CD8-positive, alpha-beta memory T cell (primary cell): ENCODE measurements around the gene SS18L1. TPM values are rescaled to one million over a fixed set of nuclear protein-coding genes. Genes with fewer than 3 reads are reported as not detected.

Experiments
- CTCF ChIA-PET: fragments of 350-600 bp; sonication (Branson Sonifier 250); formaldehyde crosslinking; loops from one replicate; lab custom pipeline; 2021; ENCODE audit warnings: antibody characterized with exemption; lab: Charles Lee
- POLR2A ChIA-PET: fragments of 350-600 bp; sonication (Branson Sonifier 250); formaldehyde crosslinking; loops from one replicate; lab custom pipeline; 2021; ENCODE audit warnings: antibody characterized with exemption; lab: Charles Lee
- DNase-seq, 5 donors: peaks; one replicate each; pipeline versions ENCODE4 v3.0.0 to v3.0.0-alpha.2; 2020 to 2022; ENCODE audit warnings: mixed read lengths in 1 of 5
- H3K27ac ChIP-seq: one replicate; pipeline ENCODE4 v1.7.0; 2013; ENCODE audit warnings: low read depth, mild to moderate bottlenecking, low read length, moderate library complexity
- H3K27me3 ChIP-seq: 2 replicates; pipeline ENCODE4 v1.7.0; 2013; ENCODE audit warnings: low read length, mild to moderate bottlenecking; ENCODE audit not compliant: insufficient read depth, poor library complexity, severe bottlenecking
- H3K36me3 ChIP-seq: 2 replicates; pipeline ENCODE4 v1.7.0; 2013; ENCODE audit warnings: mild to moderate bottlenecking, low read length, moderate library complexity; ENCODE audit not compliant: insufficient read depth
- H3K4me1 ChIP-seq: 2 replicates; pipeline ENCODE4 v1.7.0; 2013; ENCODE audit warnings: mild to moderate bottlenecking, low read length, moderate library complexity; ENCODE audit not compliant: insufficient read depth
- H3K4me3 ChIP-seq: 2 replicates; pipeline ENCODE4 v1.7.0; 2013; ENCODE audit warnings: mild to moderate bottlenecking, low read length
- H3K9me3 ChIP-seq: 2 replicates; pipeline ENCODE4 v1.7.0; 2013; ENCODE audit warnings: mild to moderate bottlenecking, low read length
- H3K27ac Mint-ChIP-seq, 8 donors: one replicate each; pipeline ENCODE4 v1.8.0; 2020 to 2021; ENCODE audit warnings: mixed read lengths in 8 of 8, mild to moderate bottlenecking in 6 of 8, inconsistent platforms in 3 of 8, moderate library complexity in 3 of 8
- H3K27me3 Mint-ChIP-seq, 2 donors: one replicate each; pipeline ENCODE4 v1.8.0; 2020 to 2021; ENCODE audit warnings: mixed read lengths in 2 of 2, mild to moderate bottlenecking in 1 of 2, moderate library complexity in 1 of 2
- H3K36me3 Mint-ChIP-seq, 3 donors: one replicate each; pipeline ENCODE4 v1.8.0; 2020 to 2021; ENCODE audit warnings: mixed read lengths in 3 of 3, inconsistent platforms in 1 of 3, mild to moderate bottlenecking in 1 of 3
- H3K4me1 Mint-ChIP-seq, 3 donors: one replicate each; pipeline ENCODE4 v1.8.0; 2020 to 2021; ENCODE audit warnings: mixed read lengths in 3 of 3, inconsistent platforms in 1 of 3, mild to moderate bottlenecking in 1 of 3
- H3K4me3 Mint-ChIP-seq, 7 donors: one replicate each; pipeline ENCODE4 v1.8.0; 2020 to 2021; ENCODE audit warnings: mixed read lengths in 7 of 7, mild to moderate bottlenecking in 6 of 7, moderate library complexity in 4 of 7, inconsistent platforms in 2 of 7
- H3K9me3 Mint-ChIP-seq, 5 donors: one replicate each; pipeline ENCODE4 v1.8.0; 2020 to 2022; ENCODE audit warnings: mixed read lengths in 5 of 5, mild to moderate bottlenecking in 3 of 5, moderate library complexity in 2 of 5, inconsistent platforms in 1 of 5
- polyA plus RNA-seq: library from polyadenylated mRNA; unstranded; fragments of 300-500 nt; fragmentation: Illumina TruSeq; gene quantifications from one replicate; pipeline ENCODE4 v1.2.3, GENCODE V29; 2021
- total RNA-seq, 2 experiments: library from RNA; stranded (reverse); gene quantifications; one replicate each; pipeline ENCODE4 v1.2.3, GENCODE V29; 2021

Gene SS18L1
- total and polyA plus RNA-seq, 3 experiments from 2014 or later = 0.86 to 18.5 (median 16.9) TPM

DNA sequence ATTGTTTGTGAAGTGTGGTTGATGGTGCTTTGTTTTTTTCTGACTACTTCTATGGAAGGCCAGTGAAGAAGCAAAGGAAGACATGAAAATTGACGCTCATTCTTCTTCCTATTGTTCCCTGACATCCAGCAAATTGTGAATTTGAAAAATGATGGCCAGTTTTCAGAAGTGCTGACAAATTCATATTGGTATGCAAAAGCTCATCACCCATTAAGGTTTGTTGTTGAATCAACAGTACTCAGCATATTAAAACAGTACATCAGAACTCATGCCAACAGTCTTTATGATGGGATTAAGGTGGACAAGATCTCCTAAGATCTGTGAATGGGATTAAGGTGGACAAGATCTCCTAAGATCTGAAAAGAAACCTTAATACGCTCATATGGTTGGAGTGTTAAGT is 38.2 kb downstream of the SS18L1 start:
- ChIA-PET POLR2A (interaction anchor here (1.7 to 1.9 kb wide), 2 partner anchors 60 to 116 kb away, joined by 5 to 8 read pairs; partner anchors contain the start of genes LSM14B and TAF4), CTCF (no interaction called here)
- H3K4me3 Mint-ChIP-seq = peak overlapping the region; percentile 90 to 97 (median 93)
- peaks cover 0 to 15% (median 0%) of the 10 kb centered on the region in 3 donors for H3K36me3 Mint-ChIP-seq
- DNase-seq = no peak
- H3K4me1 Mint-ChIP-seq = peaks cover 24 to 44% (median 34%) of the 10 kb centered on the region in 3 donors
- Histone ChIP-seq H3K36me3 (no peaks in the 10 kb centered on the region), H3K27ac (peak overlapping the region; percentile 93), H3K4me1 (peaks cover 14% of the 10 kb centered on the region), H3K27me3 (no peaks in the 10 kb centered on the region), H3K9me3 (no peaks in the 10 kb centered on the region), H3K4me3 (peak overlapping the region; percentile 70)
- peak overlapping the region; percentile 93 to 98 (median 94) for H3K27ac Mint-ChIP-seq
- H3K9me3 Mint-ChIP-seq = no peaks in the 10 kb centered on the region
- H3K27me3 Mint-ChIP-seq = peaks cover 0 to 1% of the 10 kb centered on the region in 2 donors

DNA sequence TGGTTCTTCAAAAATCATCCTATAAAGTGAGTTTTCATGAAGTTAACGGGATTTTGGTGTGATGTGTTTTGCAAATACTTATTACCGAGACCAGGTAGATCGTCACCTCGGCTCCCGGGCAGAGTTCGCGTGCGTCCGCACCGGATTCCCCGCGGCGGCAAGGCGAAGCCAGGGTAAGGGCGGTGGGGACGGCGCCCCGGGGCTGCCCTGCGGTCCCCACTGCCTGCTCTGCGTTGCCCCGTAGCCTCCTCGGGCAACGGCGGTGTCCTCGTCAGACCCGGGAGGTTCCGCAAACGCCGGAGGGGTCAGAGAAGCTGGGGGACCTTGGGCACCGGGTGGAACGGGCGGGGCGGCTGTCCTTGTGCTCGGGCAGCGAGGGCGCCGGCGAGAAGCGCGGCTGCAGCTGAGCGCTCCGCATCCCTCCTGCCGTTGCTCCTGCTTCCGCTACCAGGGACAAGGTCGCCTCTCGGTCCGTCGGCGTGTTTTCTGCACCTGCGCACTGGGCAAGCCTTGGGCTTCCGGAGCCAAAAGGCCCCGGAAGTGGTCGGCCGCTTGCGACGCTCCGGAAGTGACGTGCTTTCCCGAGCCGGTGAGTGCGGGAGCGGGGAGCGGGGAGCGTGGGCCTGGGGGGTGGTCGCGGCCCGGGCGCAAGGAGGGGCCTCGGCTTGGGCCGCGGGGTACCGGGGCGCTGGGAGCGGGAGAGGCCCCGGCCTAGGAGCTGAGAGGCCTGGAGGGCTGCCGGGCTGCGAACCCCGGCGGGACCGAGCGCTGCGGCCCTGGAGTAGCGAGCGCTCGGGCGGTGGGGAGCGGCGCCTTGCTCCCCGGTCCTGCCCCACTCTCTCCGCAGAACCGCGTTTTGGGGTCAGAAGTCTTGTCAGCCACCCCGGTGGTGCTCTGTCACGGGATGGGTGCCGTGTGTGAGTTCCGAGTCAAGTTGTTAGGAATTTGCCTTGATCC is 39.2 kb downstream of the SS18L1 start, which contains the start of gene MTG2:
TSS of gene MTG2 (plus strand) at position 560 of the 957 bp plus-strand sequence. CDS start 10,393 bp downstream, outside the sequence.
- Mint-ChIP-seq H3K9me3 (no peaks in the 10 kb centered on the region), H3K36me3 (peaks cover 0 to 15% (median 0%) of the 10 kb centered on the region in 3 donors), H3K27me3 (peaks cover 0 to 1% of the 10 kb centered on the region in 2 donors), H3K27ac (peak within 1 kb of the TSS; percentile 95 to 98 (median 96)), H3K4me1 (peaks cover 31 to 53% (median 43%) of the 10 kb centered on the region in 3 donors), H3K4me3 (peak within 1 kb of the TSS; percentile 90 to 97 (median 93))
- Histone ChIP-seq H3K36me3 (no peaks in the 10 kb centered on the region), H3K4me1 (peaks cover 14% of the 10 kb centered on the region), H3K4me3 (peak within 1 kb of the TSS; percentile 70), H3K27me3 (no peaks in the 10 kb centered on the region), H3K9me3 (no peaks in the 10 kb centered on the region), H3K27ac (peak within 1 kb of the TSS; percentile 93)
- CTCF ChIA-PET = no interaction called here
- DNase-seq = peak; percentile 91 to 96 (median 91)
- POLR2A ChIA-PET = interaction anchor here (0.9 to 1.9 kb wide), 3 partner anchors 61 to 117 kb away, joined by 3 to 8 read pairs (median 5); partner anchors contain the start of genes LSM14B and TAF4

DNA sequence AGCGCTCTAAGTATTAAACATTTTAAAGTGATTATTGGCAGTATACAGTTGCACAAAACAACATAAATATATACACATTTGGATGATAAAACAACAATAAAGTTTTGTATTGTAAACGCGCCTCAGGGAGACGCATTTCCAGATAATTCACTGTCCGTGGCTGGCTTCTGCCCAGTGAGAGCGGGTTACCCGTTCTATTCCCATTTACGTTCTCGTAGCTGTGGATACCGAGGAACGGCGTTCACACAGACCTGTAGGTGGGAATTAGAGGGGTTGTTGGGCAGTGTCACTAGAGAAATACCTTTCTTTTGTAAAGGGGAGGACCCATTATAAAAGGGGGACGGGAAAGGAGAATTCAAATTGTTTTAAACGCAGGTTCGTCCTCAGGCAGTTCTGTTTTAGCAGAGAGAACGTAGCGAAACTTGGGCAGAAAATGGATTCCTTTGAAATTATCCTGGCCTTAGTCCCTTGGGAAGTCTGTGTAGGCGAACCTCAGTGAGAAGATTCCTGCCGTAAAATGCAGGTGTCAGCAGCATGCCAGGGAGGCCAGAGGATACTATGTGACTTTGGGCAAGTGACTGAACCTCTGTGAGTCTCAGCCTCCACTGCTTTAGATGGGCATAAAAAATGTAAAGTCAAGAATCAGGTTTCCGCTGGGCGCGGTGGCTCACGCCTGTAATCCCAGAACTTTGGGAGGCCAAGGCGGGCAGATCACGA is 40.0 kb downstream of the SS18L1 start:
- Histone ChIP-seq H3K4me3 (peak overlapping the region; percentile 70), H3K4me1 (peaks cover 14% of the 10 kb centered on the region), H3K27me3 (no peaks in the 10 kb centered on the region), H3K27ac (peak overlapping the region; percentile 93), H3K9me3 (no peaks in the 10 kb centered on the region), H3K36me3 (no peaks in the 10 kb centered on the region)
- peaks cover 0 to 15% (median 0%) of the 10 kb centered on the region in 3 donors for H3K36me3 Mint-ChIP-seq
- DNase-seq = no peak
- POLR2A ChIA-PET = no interaction called here
- peaks cover 31 to 54% (median 45%) of the 10 kb centered on the region in 3 donors for H3K4me1 Mint-ChIP-seq
- peaks cover 0 to 1% of the 10 kb centered on the region in 2 donors for H3K27me3 Mint-ChIP-seq
- H3K27ac Mint-ChIP-seq = peak overlapping the region; percentile 95 to 97 (median 96)
- H3K4me3 Mint-ChIP-seq = peak overlapping the region; percentile 90 to 97 (median 93)
- H3K9me3 Mint-ChIP-seq = no peaks in the 10 kb centered on the region
- CTCF ChIA-PET = no interaction called here

DNA sequence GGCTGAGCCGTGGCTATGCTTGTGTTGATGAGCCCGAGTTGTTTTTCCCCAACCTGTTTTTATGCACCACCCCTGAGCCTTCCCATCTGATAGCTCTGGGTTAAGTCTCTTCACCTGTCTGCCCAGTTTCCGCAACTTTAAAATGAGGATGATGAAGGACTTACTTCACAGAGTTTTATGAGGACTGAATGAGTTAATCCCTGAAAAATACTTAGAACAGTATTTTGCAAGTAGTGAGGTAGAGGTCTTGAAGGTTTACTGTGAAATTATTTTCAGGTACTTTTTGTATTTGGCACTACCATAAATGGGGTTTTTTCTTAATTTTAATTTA is 42.5 kb downstream of the SS18L1 start:
- Histone ChIP-seq H3K4me1 (peaks cover 14% of the 10 kb centered on the region), H3K27ac (no peak overlapping the region), H3K9me3 (no peaks in the 10 kb centered on the region), H3K4me3 (no peak overlapping the region), H3K27me3 (no peaks in the 10 kb centered on the region), H3K36me3 (no peaks in the 10 kb centered on the region)
- Mint-ChIP-seq H3K27ac (peak overlapping the region in 3 of 8 donors; percentile 33 to 69 (median 68)), H3K9me3 (no peaks in the 10 kb centered on the region), H3K4me3 (peak overlapping the region in 1 of 7 donors; percentile 27), H3K36me3 (peaks cover 0 to 26% (median 5%) of the 10 kb centered on the region in 3 donors), H3K4me1 (peaks cover 35 to 54% (median 53%) of the 10 kb centered on the region in 3 donors), H3K27me3 (peaks cover 0 to 1% of the 10 kb centered on the region in 2 donors)
- no peak for DNase-seq
- ChIA-PET POLR2A (no interaction called here), CTCF (no interaction called here)

DNA sequence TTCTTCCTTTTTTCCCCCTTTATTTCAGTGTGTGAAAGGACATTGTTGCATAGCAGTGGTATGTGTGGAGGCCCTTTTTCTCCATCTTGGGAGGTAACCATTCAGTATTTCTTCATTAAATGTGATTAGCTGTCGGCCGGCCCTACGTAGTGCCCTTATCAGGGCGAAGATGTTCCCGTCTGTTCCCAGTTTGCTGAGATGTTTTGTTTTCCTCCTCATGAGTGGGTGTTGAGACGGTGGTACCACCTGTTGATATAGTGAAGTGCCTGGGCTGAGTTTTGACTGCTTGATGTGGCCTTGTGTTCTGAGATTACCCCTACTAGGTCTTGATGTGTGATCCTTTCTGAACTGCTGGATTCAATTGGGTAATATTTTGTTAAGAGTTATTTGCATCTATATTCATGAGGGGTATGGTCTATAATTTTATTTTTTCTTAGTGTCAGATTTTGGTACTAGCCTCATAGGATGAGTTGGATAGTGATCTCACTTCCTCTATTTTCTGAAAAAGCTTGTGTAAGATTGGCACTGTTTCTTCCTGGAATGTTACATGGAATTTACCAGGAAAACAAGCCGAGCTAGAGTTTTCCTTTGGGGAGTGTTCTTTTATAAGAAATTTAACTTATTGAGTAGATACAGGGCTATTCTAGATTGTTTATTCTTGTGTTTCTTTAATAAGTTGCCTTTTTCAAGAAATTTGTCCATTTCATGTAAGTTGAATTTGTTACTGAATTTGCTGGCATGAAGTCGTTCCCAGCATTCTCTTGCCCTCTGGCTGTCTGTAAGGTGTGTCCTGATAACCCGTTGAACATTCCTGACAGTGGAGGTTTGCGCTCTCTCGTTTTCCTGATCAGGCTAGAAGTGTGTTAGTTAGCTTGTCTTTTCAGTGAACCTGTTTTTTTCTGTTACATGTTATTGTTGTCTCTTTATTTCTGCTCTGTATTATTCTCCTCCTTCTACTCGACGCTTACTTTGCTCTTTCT is 43.6 kb downstream of the SS18L1 start:
- H3K4me3 Mint-ChIP-seq = peak overlapping the region in 2 of 7 donors; percentile 42 to 70
- peaks cover 0 to 29% (median 5%) of the 10 kb centered on the region in 3 donors for H3K36me3 Mint-ChIP-seq
- H3K9me3 ChIP-seq = no peaks in the 10 kb centered on the region
- no peak for DNase-seq
- H3K4me3 ChIP-seq = no peak overlapping the region
- H3K4me1 Mint-ChIP-seq = peaks cover 29 to 46% (median 46%) of the 10 kb centered on the region in 3 donors
- ChIA-PET CTCF (no interaction called here), POLR2A (no interaction called here)
- peaks cover 0 to 1% of the 10 kb centered on the region in 2 donors for H3K27me3 Mint-ChIP-seq
- H3K27ac ChIP-seq = no peak overlapping the region
- peak overlapping the region in 6 of 8 donors; percentile 18 to 74 (median 62) for H3K27ac Mint-ChIP-seq
- H3K36me3 ChIP-seq = no peaks in the 10 kb centered on the region
- no peaks in the 10 kb centered on the region for H3K27me3 ChIP-seq
- peaks cover 14% of the 10 kb centered on the region for H3K4me1 ChIP-seq
- no peaks in the 10 kb centered on the region for H3K9me3 Mint-ChIP-seq

DNA sequence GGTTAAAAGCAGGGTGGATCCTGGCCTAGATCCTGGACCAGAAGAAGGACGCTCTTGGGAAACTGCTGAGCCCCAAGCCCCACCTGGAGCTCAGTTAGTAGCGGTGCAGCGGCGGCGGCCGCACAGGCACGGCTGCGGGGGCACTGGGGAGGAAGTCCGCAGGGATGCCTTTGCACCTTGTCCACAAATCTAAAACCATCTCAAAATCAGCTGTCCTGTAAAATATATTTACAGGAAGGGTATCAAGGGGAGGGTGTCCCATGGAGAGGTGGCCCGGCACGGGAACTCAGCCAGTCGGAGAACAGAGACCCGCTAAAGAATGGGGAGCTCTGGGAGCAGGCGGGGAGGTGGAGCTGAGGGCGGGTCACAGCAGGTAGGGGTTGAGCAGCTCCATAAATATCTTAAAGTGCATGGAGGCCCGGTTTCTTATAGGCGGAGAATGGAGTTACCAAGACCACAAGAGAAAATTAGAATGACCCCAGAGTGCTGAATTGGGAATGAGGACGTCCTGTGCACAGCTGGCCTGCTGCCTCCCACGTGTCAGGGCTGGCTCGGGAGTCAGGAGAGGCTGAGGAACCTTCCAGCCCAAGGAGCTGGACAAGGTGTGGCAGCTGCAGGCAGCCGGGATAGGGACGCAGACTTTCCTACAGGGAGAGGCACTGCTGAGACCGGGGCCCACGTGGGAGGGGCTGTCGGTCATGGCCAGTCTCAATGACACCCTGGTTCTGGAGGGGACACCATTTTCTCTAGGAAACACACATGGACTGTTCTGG is 47.3 kb downstream of the SS18L1 start:
- Histone ChIP-seq H3K4me1 (no peaks in the 10 kb centered on the region), H3K36me3 (no peaks in the 10 kb centered on the region), H3K27ac (no peak overlapping the region), H3K27me3 (no peaks in the 10 kb centered on the region), H3K9me3 (no peaks in the 10 kb centered on the region), H3K4me3 (no peak overlapping the region)
- Mint-ChIP-seq H3K4me3 (no peak overlapping the region), H3K9me3 (no peaks in the 10 kb centered on the region), H3K36me3 (peaks cover 0 to 44% (median 8%) of the 10 kb centered on the region in 3 donors), H3K27ac (peak overlapping the region in 1 of 8 donors; percentile 43), H3K4me1 (peaks cover 16 to 26% (median 16%) of the 10 kb centered on the region in 3 donors), H3K27me3 (peaks cover 0 to 2% of the 10 kb centered on the region in 2 donors)
- peak in 1 of 5 donors; percentile 25 for DNase-seq
- ChIA-PET POLR2A (no interaction called here), CTCF (interaction anchor here (0.7 to 1.1 kb wide), 2 partner anchors 24 to 179 kb away, joined by 3 read pairs; no protein-coding TSS in a partner anchor)
